Measurements from ENCODE around the gene PRSS16.

The PRSS16 gene

GRCh38 chr6:27242589-27243265 lies 4.8 kb upstream of the PRSS16 start:
- peaks cover 0 to 6% (median 3%) of the 10 kb centered on the region in 5 experiments for H3K9me3 ChIP-seq (ENCODE audit: control extremely low read depth in 1 of 5, control insufficient read depth in 4 of 5, insufficient read depth in 2 of 5, low read depth in 1 of 5, low read length in 4 of 5)
- peaks cover 4 to 10% (median 10%) of the 10 kb centered on the region in 4 experiments for H3K4me1 ChIP-seq (ENCODE audit: control extremely low read depth in 1 of 4, control insufficient read depth in 4 of 4, insufficient read depth in 4 of 4, low read length in 3 of 4)
- ChIA-PET CTCF (interaction anchor here (1.4 kb wide), 1 partner anchor 34 kb away, joined by 3 read pairs; no protein-coding TSS in a partner anchor), POLR2A (no interaction called here)
- WGBS (ENCODE audit: insufficient coverage), result 73% methylated on average over 11 of the region's 14 CpGs
- H3K36me3 ChIP-seq (ENCODE audit: control insufficient read depth in 4 of 4, insufficient read depth in 4 of 4, low read length in 3 of 4), result no peaks in the 10 kb centered on the region
- H3K27ac ChIP-seq (ENCODE audit: insufficient read depth in 1 of 2, low read depth in 1 of 2, low read length in 2 of 2, poor library complexity in 1 of 2, severe bottlenecking in 2 of 2), result no peak overlapping the region
- H3K27me3 ChIP-seq (replicated peaks in 2 of 5; ENCODE audit: control insufficient read depth in 4 of 5, insufficient read depth in 5 of 5, low read length in 4 of 5), result peaks cover 24 to 96% (median 34%) of the 10 kb centered on the region in 5 experiments
- DNase-seq, result no peak
- no peak overlapping the region for H3K4me3 ChIP-seq (ENCODE audit: control insufficient read depth in 1 of 7, extremely low read depth in 1 of 7, insufficient read depth in 4 of 7, low read depth in 2 of 7, low read length in 6 of 7)

- Histone ChIP-seq H3K27me3 (replicated peaks in 2 of 5; ENCODE audit: control insufficient read depth in 4 of 5, insufficient read depth in 5 of 5, low read length in 4 of 5) (peaks cover 34 to 98% (median 36%) of the 10 kb centered on the region in 5 experiments), H3K36me3 (ENCODE audit: control insufficient read depth in 4 of 4, insufficient read depth in 4 of 4, low read length in 3 of 4) (no peaks in the 10 kb centered on the region), H3K4me1 (ENCODE audit: control extremely low read depth in 1 of 4, control insufficient read depth in 4 of 4, insufficient read depth in 4 of 4, low read length in 3 of 4) (peaks cover 0 to 12% (median 11%) of the 10 kb centered on the region in 4 experiments), H3K4me3 (ENCODE audit: control insufficient read depth in 1 of 7, extremely low read depth in 1 of 7, insufficient read depth in 4 of 7, low read depth in 2 of 7, low read length in 6 of 7) (no peak overlapping the region), H3K27ac (ENCODE audit: insufficient read depth in 1 of 2, low read depth in 1 of 2, low read length in 2 of 2, poor library complexity in 1 of 2, severe bottlenecking in 2 of 2) (no peak overlapping the region), H3K9me3 (ENCODE audit: control extremely low read depth in 1 of 5, control insufficient read depth in 4 of 5, insufficient read depth in 2 of 5, low read depth in 1 of 5, low read length in 4 of 5) (peaks cover 0 to 5% (median 0%) of the 10 kb centered on the region in 5 experiments)
- ChIA-PET CTCF (no interaction called here), POLR2A (no interaction called here)
- no CpG with 5 or more reads among the region's 3 CpGs for WGBS (ENCODE audit: insufficient coverage)
- no peak for DNase-seq
These were observed 1.3 kb downstream of the PRSS16 start for GRCh38 chr6:27248783-27249182.

GRCh38 chr6:27250277-27251111 lies 3.0 kb downstream of the PRSS16 start:
- WGBS (ENCODE audit: insufficient coverage), result 6% methylated on average over 31 of the region's 35 CpGs
- CTCF ChIA-PET, result no interaction called here

DNA sequence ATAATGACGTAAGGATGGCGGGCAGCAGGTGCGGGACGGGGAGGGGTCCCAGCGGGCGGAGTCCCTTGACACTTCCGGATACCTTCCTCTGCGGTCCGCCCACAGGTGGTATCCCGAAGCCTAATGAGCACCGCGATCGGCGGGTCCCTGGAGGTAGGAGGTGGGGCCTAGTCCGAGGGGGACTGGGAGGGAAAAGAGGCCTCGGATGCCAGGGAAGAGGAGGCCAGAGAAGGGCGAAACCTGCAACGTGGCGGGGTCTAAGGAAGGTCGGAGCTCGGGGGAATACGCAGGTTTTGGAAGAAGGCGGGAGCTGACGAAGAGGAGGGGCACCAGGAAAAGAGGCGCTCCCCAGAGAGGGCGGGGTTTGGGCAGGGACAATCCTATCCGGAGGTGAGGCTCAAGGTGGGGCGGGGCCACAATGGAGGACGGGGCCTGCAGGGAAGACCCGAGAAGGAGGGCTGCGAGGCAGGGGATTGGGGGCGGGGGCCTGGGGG lies 3.7 kb downstream of the PRSS16 start:
- Histone ChIP-seq H3K9me3 (ENCODE audit: control extremely low read depth in 1 of 5, control insufficient read depth in 4 of 5, insufficient read depth in 2 of 5, low read depth in 1 of 5, low read length in 4 of 5) (peaks cover 0 to 5% (median 0%) of the 10 kb centered on the region in 5 experiments), H3K4me3 (ENCODE audit: control insufficient read depth in 1 of 7, extremely low read depth in 1 of 7, insufficient read depth in 4 of 7, low read depth in 2 of 7, low read length in 6 of 7) (peak overlapping the region; percentile 4 to 74 (median 49)), H3K36me3 (ENCODE audit: control insufficient read depth in 4 of 4, insufficient read depth in 4 of 4, low read length in 3 of 4) (no peaks in the 10 kb centered on the region), H3K27ac (ENCODE audit: insufficient read depth in 1 of 2, low read depth in 1 of 2, low read length in 2 of 2, poor library complexity in 1 of 2, severe bottlenecking in 2 of 2) (peak overlapping the region in 1 of 2 experiments; percentile 15), H3K27me3 (replicated peaks in 2 of 5; ENCODE audit: control insufficient read depth in 4 of 5, insufficient read depth in 5 of 5, low read length in 4 of 5) (peaks cover 36 to 99% (median 48%) of the 10 kb centered on the region in 5 experiments), H3K4me1 (ENCODE audit: control extremely low read depth in 1 of 4, control insufficient read depth in 4 of 4, insufficient read depth in 4 of 4, low read length in 3 of 4) (peaks cover 0 to 12% (median 11%) of the 10 kb centered on the region in 4 experiments)
- WGBS (ENCODE audit: insufficient coverage), result 0% methylated on average over 30 of the region's 32 CpGs
- DNase-seq, result no peak
- ChIA-PET CTCF (interaction anchor here (0.6 to 1.5 kb wide), 2 partner anchors 10 to 23 kb away, joined by 3 to 4 read pairs; no protein-coding TSS in a partner anchor), POLR2A (no interaction called here)

More at GRCh38 chr6:27250277-27251111, 3.0 kb downstream of the PRSS16 start:
- Histone ChIP-seq H3K4me1 (ENCODE audit: control extremely low read depth in 1 of 4, control insufficient read depth in 4 of 4, insufficient read depth in 4 of 4, low read length in 3 of 4) (peaks cover 0 to 12% (median 11%) of the 10 kb centered on the region in 4 experiments), H3K36me3 (ENCODE audit: control insufficient read depth in 4 of 4, insufficient read depth in 4 of 4, low read length in 3 of 4) (no peaks in the 10 kb centered on the region), H3K27me3 (replicated peaks in 2 of 5; ENCODE audit: control insufficient read depth in 4 of 5, insufficient read depth in 5 of 5, low read length in 4 of 5) (peaks cover 36 to 100% (median 46%) of the 10 kb centered on the region in 5 experiments), H3K9me3 (ENCODE audit: control extremely low read depth in 1 of 5, control insufficient read depth in 4 of 5, insufficient read depth in 2 of 5, low read depth in 1 of 5, low read length in 4 of 5) (peaks cover 0 to 5% (median 0%) of the 10 kb centered on the region in 5 experiments), H3K4me3 (ENCODE audit: control insufficient read depth in 1 of 7, extremely low read depth in 1 of 7, insufficient read depth in 4 of 7, low read depth in 2 of 7, low read length in 6 of 7) (peak overlapping the region in 6 of 7 experiments; percentile 4 to 74 (median 50)), H3K27ac (ENCODE audit: insufficient read depth in 1 of 2, low read depth in 1 of 2, low read length in 2 of 2, poor library complexity in 1 of 2, severe bottlenecking in 2 of 2) (peak overlapping the region in 1 of 2 experiments; percentile 15)
- POLR2A ChIA-PET, result no interaction called here
- DNase-seq, result peak in 2 of 3 donors; percentile 49 to 60

DNA sequence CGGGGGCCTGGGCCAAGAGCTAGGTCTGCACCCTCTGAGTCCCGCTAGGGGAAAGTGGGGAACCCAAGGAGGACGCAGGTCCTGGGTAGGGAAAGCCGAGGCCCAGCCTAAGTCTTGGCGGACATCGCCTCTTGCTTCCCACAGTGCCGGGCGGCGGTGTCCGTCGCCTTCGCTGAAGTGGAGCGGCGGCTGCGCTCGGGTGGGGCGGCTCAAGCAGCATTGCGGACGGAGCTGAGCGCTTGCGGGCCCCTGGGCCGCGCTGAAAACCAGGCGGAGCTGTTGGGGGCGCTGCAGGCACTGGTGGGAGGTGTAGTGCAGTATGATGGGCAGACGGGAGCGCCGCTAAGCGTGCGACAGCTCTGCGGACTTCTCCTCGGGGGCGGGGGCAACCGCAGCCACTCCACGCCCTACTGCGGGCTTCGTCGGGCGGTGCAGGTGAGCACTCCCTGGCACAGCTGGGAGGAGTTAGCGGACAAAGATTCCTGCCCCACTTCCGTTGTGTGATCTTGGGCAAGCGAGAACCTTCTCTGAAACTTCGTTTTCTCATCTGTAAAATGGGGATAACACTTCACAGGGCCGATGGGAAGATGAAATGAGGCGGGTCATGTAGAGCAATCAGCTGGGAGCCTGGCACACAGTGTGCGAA lies 4.2 kb downstream of the PRSS16 start:
- CTCF ChIA-PET, result interaction anchor here (0.6 to 1.5 kb wide), 2 partner anchors 9 to 24 kb away, joined by 3 to 4 read pairs; no protein-coding TSS in a partner anchor
- Histone ChIP-seq H3K27me3 (replicated peaks in 2 of 5; ENCODE audit: control insufficient read depth in 4 of 5, insufficient read depth in 5 of 5, low read length in 4 of 5) (peaks cover 36 to 98% (median 49%) of the 10 kb centered on the region in 5 experiments), H3K27ac (ENCODE audit: insufficient read depth in 1 of 2, low read depth in 1 of 2, low read length in 2 of 2, poor library complexity in 1 of 2, severe bottlenecking in 2 of 2) (no peak overlapping the region), H3K9me3 (ENCODE audit: control extremely low read depth in 1 of 5, control insufficient read depth in 4 of 5, insufficient read depth in 2 of 5, low read depth in 1 of 5, low read length in 4 of 5) (peaks cover 0 to 5% (median 0%) of the 10 kb centered on the region in 5 experiments), H3K4me1 (ENCODE audit: control extremely low read depth in 1 of 4, control insufficient read depth in 4 of 4, insufficient read depth in 4 of 4, low read length in 3 of 4) (peaks cover 0 to 12% (median 11%) of the 10 kb centered on the region in 4 experiments), H3K36me3 (ENCODE audit: control insufficient read depth in 4 of 4, insufficient read depth in 4 of 4, low read length in 3 of 4) (no peaks in the 10 kb centered on the region), H3K4me3 (ENCODE audit: control insufficient read depth in 1 of 7, extremely low read depth in 1 of 7, insufficient read depth in 4 of 7, low read depth in 2 of 7, low read length in 6 of 7) (peak overlapping the region in 6 of 7 experiments; percentile 8 to 74 (median 40))
- POLR2A ChIA-PET, result no interaction called here
- DNase-seq, result peak; percentile 51 to 74 (median 64)
- WGBS (ENCODE audit: insufficient coverage), result 6% methylated on average over 38 of the region's 46 CpGs

DNA sequence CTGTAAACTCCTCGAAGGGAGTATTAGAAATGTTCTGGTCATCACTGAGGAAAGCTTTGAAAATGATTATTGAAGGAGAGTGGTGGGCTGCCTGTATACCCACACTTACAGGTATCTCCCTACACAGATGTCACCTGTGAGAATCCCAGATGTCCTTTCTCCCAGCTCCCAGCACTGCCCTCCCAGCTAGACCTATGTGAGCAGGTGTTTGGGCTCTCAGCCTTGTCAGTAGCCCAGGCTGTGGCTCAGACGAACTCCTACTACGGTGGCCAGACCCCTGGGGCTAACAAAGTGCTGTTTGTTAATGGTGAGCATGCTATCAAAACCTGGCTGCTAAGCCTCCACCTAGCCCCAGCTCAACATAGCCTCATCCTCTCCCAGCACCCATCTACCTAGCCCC lies 7.1 kb downstream of the PRSS16 start:
- no peak for DNase-seq
- Histone ChIP-seq H3K27me3 (replicated peaks in 2 of 5; ENCODE audit: control insufficient read depth in 4 of 5, insufficient read depth in 5 of 5, low read length in 4 of 5) (peaks cover 34 to 98% (median 49%) of the 10 kb centered on the region in 5 experiments), H3K4me3 (ENCODE audit: control insufficient read depth in 1 of 7, extremely low read depth in 1 of 7, insufficient read depth in 4 of 7, low read depth in 2 of 7, low read length in 6 of 7) (no peak overlapping the region), H3K4me1 (ENCODE audit: control extremely low read depth in 1 of 4, control insufficient read depth in 4 of 4, insufficient read depth in 4 of 4, low read length in 3 of 4) (peaks cover 0 to 12% (median 11%) of the 10 kb centered on the region in 4 experiments), H3K27ac (ENCODE audit: insufficient read depth in 1 of 2, low read depth in 1 of 2, low read length in 2 of 2, poor library complexity in 1 of 2, severe bottlenecking in 2 of 2) (no peak overlapping the region), H3K9me3 (ENCODE audit: control extremely low read depth in 1 of 5, control insufficient read depth in 4 of 5, insufficient read depth in 2 of 5, low read depth in 1 of 5, low read length in 4 of 5) (peaks cover 0 to 8% (median 0%) of the 10 kb centered on the region in 5 experiments), H3K36me3 (ENCODE audit: control insufficient read depth in 4 of 4, insufficient read depth in 4 of 4, low read length in 3 of 4) (no peaks in the 10 kb centered on the region)
- ChIA-PET CTCF (no interaction called here), POLR2A (interaction anchor here (0.6 kb wide), 1 partner anchor 203 kb away, joined by 4 read pairs; no protein-coding TSS in a partner anchor)
- no CpG with 5 or more reads among the region's 3 CpGs for WGBS (ENCODE audit: insufficient coverage)
